Activated CD8-positive, alpha-beta T cell treated with anti-CD3 and anti-CD28 coated beads for 36 hours (primary cell): ENCODE measurements around the gene CD96. TPM values are rescaled to one million over a fixed set of nuclear protein-coding genes. Genes with fewer than 3 reads are reported as not detected.

ENCODE experiments used
- ATAC-seq: fragments of 200-7000 bp; cut with Tn5 transposase; one replicate; pipeline ENCODE4 v1.10.0; 2021; ENCODE audit warnings: mild to moderate bottlenecking, moderate library complexity
- CTCF ChIA-PET: fragments of 350-600 bp; sonication (Branson Sonifier 250); formaldehyde crosslinking; loops from one replicate; lab custom pipeline; 2021; ENCODE audit warnings: antibody characterized with exemption; lab: Charles Lee
- POLR2A ChIA-PET: fragments of 350-600 bp; sonication (Branson Sonifier 250); formaldehyde crosslinking; loops from one replicate; lab custom pipeline; 2021; ENCODE audit warnings: antibody characterized with exemption; lab: Charles Lee
- DNase-seq: peaks from one replicate; pipeline ENCODE4 v3.0.0-alpha.2; 2020
- H3K27ac Mint-ChIP-seq: one replicate; pipeline ENCODE4 v1.8.0; 2021; ENCODE audit warnings: mild to moderate bottlenecking, mixed read lengths
- H3K27me3 Mint-ChIP-seq: one replicate; pipeline ENCODE4 v1.8.0; 2021; ENCODE audit warnings: mixed read lengths
- H3K36me3 Mint-ChIP-seq: one replicate; pipeline ENCODE4 v1.8.0; 2021; ENCODE audit warnings: low read depth, mixed read lengths
- H3K4me1 Mint-ChIP-seq: one replicate; pipeline ENCODE4 v1.8.0; 2021; ENCODE audit warnings: low read depth, mixed read lengths
- H3K4me3 Mint-ChIP-seq: one replicate; pipeline ENCODE4 v1.8.0; 2021; ENCODE audit warnings: mild to moderate bottlenecking, moderate library complexity, mixed read lengths
- H3K9me3 Mint-ChIP-seq: one replicate; pipeline ENCODE4 v1.8.0; 2021; ENCODE audit warnings: mixed read lengths
- intact Hi-C: fragments of 100-400 bp; cut with micrococcal nuclease; formaldehyde crosslinking; loops from one replicate; pipeline ENCODE4 v1.10.0; 2022
- total RNA-seq, 2 experiments: library from RNA; stranded (reverse); gene quantifications; one replicate each; pipeline ENCODE4 v1.2.3, GENCODE V29; 2021
- TF ChIP-seq, protein P1 (sequence below): fragments of 200-600 bp; IDR thresholded peaks from one replicate; pipeline ENCODE4 v1.8.0; 2022; ENCODE audit warnings: antibody characterized with exemption, mild to moderate bottlenecking

Gene CD96
- total RNA-seq, 2 experiments from 2014 or later = 142 to 147 TPM

DNA sequence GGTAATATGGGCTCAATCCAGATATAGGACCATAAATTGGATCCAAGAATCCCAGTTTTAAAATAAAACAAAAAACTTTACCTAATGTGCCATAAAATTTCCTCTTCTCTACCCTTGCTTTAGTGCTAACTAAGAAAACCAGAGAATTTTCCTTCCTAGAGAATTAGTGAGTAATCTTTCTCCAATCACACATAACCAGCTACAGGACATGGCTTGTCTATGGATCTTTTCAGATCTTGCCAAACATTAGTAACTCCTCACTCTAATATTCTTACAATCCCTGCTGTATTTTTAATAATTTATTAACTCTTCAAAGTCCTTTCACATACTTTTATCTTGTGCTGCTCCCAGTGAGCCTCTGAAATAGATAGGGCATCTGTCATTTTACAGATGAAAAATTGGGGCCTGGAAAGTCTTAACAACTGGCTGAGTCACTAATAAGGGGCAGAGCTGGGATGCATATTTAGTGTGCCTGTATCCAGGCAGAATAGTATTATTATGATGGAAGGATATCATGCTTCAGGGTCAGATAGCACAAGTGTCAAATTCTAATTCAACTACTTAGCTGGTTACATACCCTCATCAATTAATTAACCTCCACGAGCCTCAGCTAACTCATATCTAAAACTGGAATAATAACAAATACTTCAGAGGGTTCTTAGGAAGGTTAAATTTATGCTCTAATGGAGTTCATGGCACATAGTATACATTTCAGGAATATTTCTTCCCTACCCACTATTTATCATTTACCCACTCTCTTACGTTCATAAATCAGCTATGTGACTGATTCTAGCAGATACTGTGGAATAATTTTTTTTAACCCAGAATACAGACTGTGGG, 47.5 kb downstream of the CD96 start:
- Mint-ChIP-seq H3K36me3 (peaks cover 90% of the 10 kb centered on the region), H3K27ac (peak overlapping the region; percentile 64), H3K9me3 (peaks cover 8% of the 10 kb centered on the region), H3K27me3 (no peaks in the 10 kb centered on the region), H3K4me3 (peak overlapping the region; percentile 9), H3K4me1 (peaks cover 58% of the 10 kb centered on the region)
- intact Hi-C loops = no loop called here
- DNase-seq = no peak
- ChIA-PET POLR2A (interaction anchor here (0.8 to 3.0 kb wide), 6 partner anchors 11 to 78 kb away, joined by 3 to 11 read pairs (median 4); no protein-coding TSS in a partner anchor), CTCF (interaction anchor here (0.7 to 2.4 kb wide), 10 partner anchors 9 to 102 kb away, joined by 3 to 10 read pairs (median 4); no protein-coding TSS in a partner anchor)
- no peak for ATAC-seq
- TF ChIP-seq, protein P1, sequence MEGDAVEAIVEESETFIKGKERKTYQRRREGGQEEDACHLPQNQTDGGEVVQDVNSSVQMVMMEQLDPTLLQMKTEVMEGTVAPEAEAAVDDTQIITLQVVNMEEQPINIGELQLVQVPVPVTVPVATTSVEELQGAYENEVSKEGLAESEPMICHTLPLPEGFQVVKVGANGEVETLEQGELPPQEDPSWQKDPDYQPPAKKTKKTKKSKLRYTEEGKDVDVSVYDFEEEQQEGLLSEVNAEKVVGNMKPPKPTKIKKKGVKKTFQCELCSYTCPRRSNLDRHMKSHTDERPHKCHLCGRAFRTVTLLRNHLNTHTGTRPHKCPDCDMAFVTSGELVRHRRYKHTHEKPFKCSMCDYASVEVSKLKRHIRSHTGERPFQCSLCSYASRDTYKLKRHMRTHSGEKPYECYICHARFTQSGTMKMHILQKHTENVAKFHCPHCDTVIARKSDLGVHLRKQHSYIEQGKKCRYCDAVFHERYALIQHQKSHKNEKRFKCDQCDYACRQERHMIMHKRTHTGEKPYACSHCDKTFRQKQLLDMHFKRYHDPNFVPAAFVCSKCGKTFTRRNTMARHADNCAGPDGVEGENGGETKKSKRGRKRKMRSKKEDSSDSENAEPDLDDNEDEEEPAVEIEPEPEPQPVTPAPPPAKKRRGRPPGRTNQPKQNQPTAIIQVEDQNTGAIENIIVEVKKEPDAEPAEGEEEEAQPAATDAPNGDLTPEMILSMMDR = no peak

DNA sequence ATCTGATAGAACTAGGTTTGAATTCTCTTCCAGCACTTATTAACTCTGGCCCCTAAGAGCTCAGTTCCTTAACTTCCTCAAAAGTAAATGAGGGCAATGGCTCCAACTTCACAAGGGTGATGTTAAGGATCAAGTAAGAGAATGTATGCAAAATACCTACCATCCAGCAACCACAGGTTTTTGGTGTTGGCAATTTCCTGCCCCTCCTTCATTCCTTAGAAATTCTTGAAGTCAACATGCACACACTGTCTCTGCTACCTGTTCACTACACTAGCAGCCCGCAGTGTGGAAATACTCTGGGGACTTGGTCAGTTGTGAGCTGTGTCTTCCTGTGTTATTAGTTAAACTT, 48.1 kb downstream of the CD96 start:
- intact Hi-C loops = no loop called here
- CTCF ChIA-PET = interaction anchor here (0.7 to 2.4 kb wide), 10 partner anchors 10 to 101 kb away, joined by 3 to 10 read pairs (median 4); no protein-coding TSS in a partner anchor
- peak overlapping the region; percentile 97 for H3K4me3 Mint-ChIP-seq
- peaks cover 92% of the 10 kb centered on the region for H3K36me3 Mint-ChIP-seq
- H3K9me3 Mint-ChIP-seq = peaks cover 8% of the 10 kb centered on the region
- peak overlapping the region; percentile 64 for H3K27ac Mint-ChIP-seq
- POLR2A ChIA-PET = interaction anchor here (0.8 to 3.0 kb wide), 6 partner anchors 12 to 77 kb away, joined by 3 to 11 read pairs (median 4); no protein-coding TSS in a partner anchor
- TF ChIP-seq, protein P1 = no peak
- DNase-seq (no peak), ATAC-seq (no peak)
- no peaks in the 10 kb centered on the region for H3K27me3 Mint-ChIP-seq
- peaks cover 57% of the 10 kb centered on the region for H3K4me1 Mint-ChIP-seq

DNA sequence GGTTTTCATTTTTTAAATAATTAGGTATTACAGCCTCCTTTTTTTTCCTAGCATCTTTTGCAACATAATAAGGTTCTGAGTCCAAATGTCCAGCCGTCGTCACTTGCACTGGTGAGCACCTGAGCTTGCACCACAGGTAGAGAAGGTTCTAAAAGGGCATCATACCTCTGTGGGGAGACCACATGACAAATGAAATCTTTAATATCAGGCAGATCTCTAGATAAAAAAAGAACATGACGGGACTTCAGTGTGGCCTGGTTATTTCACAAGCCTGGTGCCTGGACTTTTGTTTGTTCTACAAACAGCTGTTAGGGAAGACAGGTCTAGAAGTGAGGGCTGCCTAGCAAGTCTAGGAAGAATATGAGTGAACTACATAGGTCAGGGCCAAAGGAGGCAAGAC, 49.6 kb downstream of the CD96 start:
- peak overlapping the region; percentile 97 for H3K27ac Mint-ChIP-seq
- peaks cover 63% of the 10 kb centered on the region for H3K4me1 Mint-ChIP-seq
- ATAC-seq = no peak
- peaks cover 88% of the 10 kb centered on the region for H3K36me3 Mint-ChIP-seq
- peaks cover 4% of the 10 kb centered on the region for H3K9me3 Mint-ChIP-seq
- CTCF ChIA-PET = interaction anchor here (0.8 to 2.4 kb wide), 5 partner anchors 11 to 100 kb away, joined by 3 to 10 read pairs (median 5); no protein-coding TSS in a partner anchor
- no peak for DNase-seq
- POLR2A ChIA-PET = interaction anchor here (0.9 to 3.0 kb wide), 4 partner anchors 9 to 47 kb away, joined by 3 to 11 read pairs (median 4); no protein-coding TSS in a partner anchor
- peak overlapping the region; percentile 97 for H3K4me3 Mint-ChIP-seq
- intact Hi-C loops = no loop called here
- H3K27me3 Mint-ChIP-seq = no peaks in the 10 kb centered on the region
- TF ChIP-seq, protein P1 = no peak

DNA sequence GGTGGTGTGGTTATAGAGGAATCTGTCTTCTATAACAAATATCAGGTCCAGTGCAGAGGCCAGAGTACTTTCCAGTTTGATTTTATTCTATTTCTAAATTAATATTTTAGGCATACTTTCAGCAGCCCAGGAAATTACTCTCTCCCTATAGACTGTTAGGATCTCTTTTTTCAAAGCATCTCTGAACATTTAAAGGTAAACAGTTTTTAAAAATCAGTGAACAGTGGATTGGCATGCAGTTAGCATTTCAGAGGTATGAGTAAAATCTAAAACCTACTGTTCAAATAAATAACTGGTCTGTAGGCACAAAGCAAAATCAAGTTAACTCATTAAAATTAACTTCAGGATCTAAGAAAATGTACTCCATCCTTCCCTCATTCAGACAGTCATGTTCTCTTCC, 50.1 kb downstream of the CD96 start:
- H3K4me1 Mint-ChIP-seq = peaks cover 64% of the 10 kb centered on the region
- DNase-seq (no peak), ATAC-seq (no peak)
- no peaks in the 10 kb centered on the region for H3K9me3 Mint-ChIP-seq
- ChIA-PET CTCF (interaction anchor here (1.1 to 3.3 kb wide), 4 partner anchors 11 to 99 kb away, joined by 3 to 30 read pairs (median 8); no protein-coding TSS in a partner anchor), POLR2A (interaction anchor here (0.9 to 3.2 kb wide), 6 partner anchors 8 to 47 kb away, joined by 3 to 14 read pairs (median 4); no protein-coding TSS in a partner anchor)
- intact Hi-C loops = no loop called here
- peak overlapping the region; percentile 97 for H3K4me3 Mint-ChIP-seq
- peaks cover 83% of the 10 kb centered on the region for H3K36me3 Mint-ChIP-seq
- TF ChIP-seq, protein P1 = no peak
- peak overlapping the region; percentile 97 for H3K27ac Mint-ChIP-seq
- no peaks in the 10 kb centered on the region for H3K27me3 Mint-ChIP-seq
